ENCODE data around the gene TRIM77. TPM values are rescaled to one million over a fixed set of nuclear protein-coding genes. Genes with fewer than 3 reads are reported as not detected.
"Not testable (repeated sequence)": the region's sequence is repeated elsewhere in the genome, so short reads cannot be mapped to it uniquely, and the experiment has no call there.

TRIM77 gene
- total RNA-seq, 1 experiment from 2014 or later, result not detected

DNA sequence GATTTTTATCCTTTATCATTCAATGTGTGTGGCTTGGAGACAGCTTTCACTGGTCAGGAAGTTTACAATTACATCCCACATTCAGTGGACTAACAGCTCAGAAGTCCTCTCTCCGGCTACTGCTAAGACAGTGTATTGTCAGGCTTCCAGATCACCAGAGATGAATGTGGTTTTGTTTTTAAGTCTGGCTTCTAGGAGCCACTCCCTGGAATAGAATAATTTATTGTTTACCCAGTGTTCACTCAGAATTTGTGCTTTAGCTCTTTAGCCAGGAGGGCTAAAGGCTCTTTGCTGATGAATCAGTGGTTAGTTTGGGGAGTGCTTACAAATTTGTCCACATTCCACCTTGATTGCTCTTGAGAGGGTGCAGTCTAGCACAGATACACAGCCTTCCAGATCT is 26.5 kb downstream of the TRIM77 start:
- ChIA-PET CTCF (no interaction called here), POLR2A (no interaction called here)
- TF ChIP-seq TCF7L2 (IDR thresholded peaks at IDR 0.05; ENCODE audit: low read depth, low read length) (no peak), POLR2AphosphoS5 (IDR thresholded peaks at IDR 0.05; ENCODE audit: low read depth, low read length) (no peak), SIN3A (IDR thresholded peaks at IDR 0.05; ENCODE audit: borderline replicate concordance, insufficient read depth, low read depth, low read length) (no peak)
- TF ChIP-seq, protein P1, sequence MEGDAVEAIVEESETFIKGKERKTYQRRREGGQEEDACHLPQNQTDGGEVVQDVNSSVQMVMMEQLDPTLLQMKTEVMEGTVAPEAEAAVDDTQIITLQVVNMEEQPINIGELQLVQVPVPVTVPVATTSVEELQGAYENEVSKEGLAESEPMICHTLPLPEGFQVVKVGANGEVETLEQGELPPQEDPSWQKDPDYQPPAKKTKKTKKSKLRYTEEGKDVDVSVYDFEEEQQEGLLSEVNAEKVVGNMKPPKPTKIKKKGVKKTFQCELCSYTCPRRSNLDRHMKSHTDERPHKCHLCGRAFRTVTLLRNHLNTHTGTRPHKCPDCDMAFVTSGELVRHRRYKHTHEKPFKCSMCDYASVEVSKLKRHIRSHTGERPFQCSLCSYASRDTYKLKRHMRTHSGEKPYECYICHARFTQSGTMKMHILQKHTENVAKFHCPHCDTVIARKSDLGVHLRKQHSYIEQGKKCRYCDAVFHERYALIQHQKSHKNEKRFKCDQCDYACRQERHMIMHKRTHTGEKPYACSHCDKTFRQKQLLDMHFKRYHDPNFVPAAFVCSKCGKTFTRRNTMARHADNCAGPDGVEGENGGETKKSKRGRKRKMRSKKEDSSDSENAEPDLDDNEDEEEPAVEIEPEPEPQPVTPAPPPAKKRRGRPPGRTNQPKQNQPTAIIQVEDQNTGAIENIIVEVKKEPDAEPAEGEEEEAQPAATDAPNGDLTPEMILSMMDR (IDR thresholded peaks at IDR 0.05), result no peak
- TF ChIP-seq, protein P2, sequence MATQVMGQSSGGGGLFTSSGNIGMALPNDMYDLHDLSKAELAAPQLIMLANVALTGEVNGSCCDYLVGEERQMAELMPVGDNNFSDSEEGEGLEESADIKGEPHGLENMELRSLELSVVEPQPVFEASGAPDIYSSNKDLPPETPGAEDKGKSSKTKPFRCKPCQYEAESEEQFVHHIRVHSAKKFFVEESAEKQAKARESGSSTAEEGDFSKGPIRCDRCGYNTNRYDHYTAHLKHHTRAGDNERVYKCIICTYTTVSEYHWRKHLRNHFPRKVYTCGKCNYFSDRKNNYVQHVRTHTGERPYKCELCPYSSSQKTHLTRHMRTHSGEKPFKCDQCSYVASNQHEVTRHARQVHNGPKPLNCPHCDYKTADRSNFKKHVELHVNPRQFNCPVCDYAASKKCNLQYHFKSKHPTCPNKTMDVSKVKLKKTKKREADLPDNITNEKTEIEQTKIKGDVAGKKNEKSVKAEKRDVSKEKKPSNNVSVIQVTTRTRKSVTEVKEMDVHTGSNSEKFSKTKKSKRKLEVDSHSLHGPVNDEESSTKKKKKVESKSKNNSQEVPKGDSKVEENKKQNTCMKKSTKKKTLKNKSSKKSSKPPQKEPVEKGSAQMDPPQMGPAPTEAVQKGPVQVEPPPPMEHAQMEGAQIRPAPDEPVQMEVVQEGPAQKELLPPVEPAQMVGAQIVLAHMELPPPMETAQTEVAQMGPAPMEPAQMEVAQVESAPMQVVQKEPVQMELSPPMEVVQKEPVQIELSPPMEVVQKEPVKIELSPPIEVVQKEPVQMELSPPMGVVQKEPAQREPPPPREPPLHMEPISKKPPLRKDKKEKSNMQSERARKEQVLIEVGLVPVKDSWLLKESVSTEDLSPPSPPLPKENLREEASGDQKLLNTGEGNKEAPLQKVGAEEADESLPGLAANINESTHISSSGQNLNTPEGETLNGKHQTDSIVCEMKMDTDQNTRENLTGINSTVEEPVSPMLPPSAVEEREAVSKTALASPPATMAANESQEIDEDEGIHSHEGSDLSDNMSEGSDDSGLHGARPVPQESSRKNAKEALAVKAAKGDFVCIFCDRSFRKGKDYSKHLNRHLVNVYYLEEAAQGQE (IDR thresholded peaks at IDR 0.05; ENCODE audit: insufficient read depth in 1 of 2, low read depth in 2 of 2, low read length in 1 of 2), result no peak
- in situ Hi-C loops (cut with HindIII; ENCODE audit: low pct_unique_long_range_greater_than_20kb, low sequenced_read_pairs) (no loop called here), intact Hi-C loops (cut with micrococcal nuclease; ENCODE audit: unreplicated experiment) (no loop called here)
- H3K9me3 ChIP-seq (ENCODE audit: control insufficient read depth, insufficient read depth, low read depth, low read length), result no peaks in the 10 kb centered on the region
- H3K4me3 ChIP-seq (ENCODE audit: low read depth in 2 of 2, low read length in 2 of 2), result no peak overlapping the region
- H3K27ac ChIP-seq (ENCODE audit: low read length), result no peak overlapping the region
- H3K4me1 ChIP-seq (ENCODE audit: control insufficient read depth, insufficient read depth, low read length), result no peaks in the 10 kb centered on the region
- no TSS peak for BruUV-seq (replicated peaks)
- DNase-seq (ENCODE audit: low read depth, low spot score) (no peak), ATAC-seq (no peak)
- no peaks in the 10 kb centered on the region for H3K27me3 ChIP-seq (ENCODE audit: control insufficient read depth, insufficient read depth, low read length)
- no peaks in the 10 kb centered on the region for H3K36me3 ChIP-seq (ENCODE audit: control insufficient read depth, insufficient read depth, low read length)

DNA sequence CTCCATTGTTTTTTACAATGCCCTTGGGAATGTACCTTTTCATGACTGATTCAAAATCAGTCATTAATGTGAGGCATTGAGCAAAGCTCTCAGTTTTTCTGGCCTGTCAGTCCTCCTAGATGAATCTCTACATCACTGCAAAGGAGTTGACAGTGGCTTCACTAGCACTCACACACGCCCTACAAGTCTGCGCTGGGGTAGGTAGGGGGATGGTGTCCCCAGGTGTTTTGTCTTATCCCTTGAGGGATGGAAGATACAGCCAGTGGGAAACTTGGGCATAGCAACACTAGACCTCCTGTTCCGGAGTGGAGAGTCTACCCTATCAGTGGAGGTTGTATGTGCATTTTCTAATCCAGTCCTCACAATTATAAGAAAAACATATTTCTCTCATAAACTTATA is 27.0 kb downstream of the TRIM77 start:
- Histone ChIP-seq H3K4me1 (ENCODE audit: control insufficient read depth, insufficient read depth, low read length) (no peaks in the 10 kb centered on the region), H3K27me3 (ENCODE audit: control insufficient read depth, insufficient read depth, low read length) (no peaks in the 10 kb centered on the region), H3K4me3 (ENCODE audit: low read depth in 2 of 2, low read length in 2 of 2) (no peak overlapping the region), H3K36me3 (ENCODE audit: control insufficient read depth, insufficient read depth, low read length) (no peaks in the 10 kb centered on the region), H3K27ac (ENCODE audit: low read length) (no peak overlapping the region), H3K9me3 (ENCODE audit: control insufficient read depth, insufficient read depth, low read depth, low read length) (no peaks in the 10 kb centered on the region)
- TF ChIP-seq, protein P2 (IDR thresholded peaks at IDR 0.05; ENCODE audit: insufficient read depth in 1 of 2, low read depth in 2 of 2, low read length in 1 of 2), result no peak
- TF ChIP-seq POLR2AphosphoS5 (IDR thresholded peaks at IDR 0.05; ENCODE audit: low read depth, low read length) (no peak), TCF7L2 (IDR thresholded peaks at IDR 0.05; ENCODE audit: low read depth, low read length) (no peak), SIN3A (IDR thresholded peaks at IDR 0.05; ENCODE audit: borderline replicate concordance, insufficient read depth, low read depth, low read length) (no peak)
- TF ChIP-seq, protein P1 (IDR thresholded peaks at IDR 0.05), result no peak
- intact Hi-C loops (cut with micrococcal nuclease; ENCODE audit: unreplicated experiment) (no loop called here), in situ Hi-C loops (cut with HindIII; ENCODE audit: low pct_unique_long_range_greater_than_20kb, low sequenced_read_pairs) (no loop called here)
- ATAC-seq (no peak), DNase-seq (ENCODE audit: low read depth, low spot score) (no peak)
- ChIA-PET CTCF (no interaction called here), POLR2A (no interaction called here)
- BruUV-seq (replicated peaks), result no TSS peak

DNA sequence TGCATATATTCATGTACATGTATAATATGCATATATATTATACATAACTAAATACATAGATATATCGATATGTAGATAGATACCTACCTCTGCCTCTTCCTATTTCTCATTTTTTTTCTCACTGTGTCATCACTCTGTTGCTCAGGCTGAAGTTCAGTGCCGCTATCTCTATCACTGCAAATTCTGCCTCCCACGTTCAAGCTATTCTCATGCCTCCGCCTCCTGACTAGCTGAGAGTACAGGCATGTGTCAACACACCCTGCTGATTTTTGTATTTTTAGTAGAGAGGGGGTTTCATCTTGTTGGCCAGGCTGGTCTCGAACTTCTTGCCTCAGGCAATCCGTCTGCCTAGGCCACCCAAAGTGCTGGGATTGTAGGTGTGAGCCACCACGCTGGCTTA is 31.3 kb downstream of the TRIM77 start:
- in situ Hi-C loops (cut with HindIII; ENCODE audit: low pct_unique_long_range_greater_than_20kb, low sequenced_read_pairs); H3K9me3 ChIP-seq (ENCODE audit: control insufficient read depth, insufficient read depth, low read depth, low read length); H3K27ac ChIP-seq (ENCODE audit: low read length); DNase-seq (ENCODE audit: low read depth, low spot score); POLR2A ChIA-PET; H3K4me1 ChIP-seq (ENCODE audit: control insufficient read depth, insufficient read depth, low read length); H3K4me3 ChIP-seq (ENCODE audit: low read depth in 2 of 2, low read length in 2 of 2); H3K27me3 ChIP-seq (ENCODE audit: control insufficient read depth, insufficient read depth, low read length); intact Hi-C loops (cut with micrococcal nuclease; ENCODE audit: unreplicated experiment); ATAC-seq; CTCF ChIA-PET; BruUV-seq (replicated peaks); H3K36me3 ChIP-seq (ENCODE audit: control insufficient read depth, insufficient read depth, low read length): not testable (repeated sequence)

DNA sequence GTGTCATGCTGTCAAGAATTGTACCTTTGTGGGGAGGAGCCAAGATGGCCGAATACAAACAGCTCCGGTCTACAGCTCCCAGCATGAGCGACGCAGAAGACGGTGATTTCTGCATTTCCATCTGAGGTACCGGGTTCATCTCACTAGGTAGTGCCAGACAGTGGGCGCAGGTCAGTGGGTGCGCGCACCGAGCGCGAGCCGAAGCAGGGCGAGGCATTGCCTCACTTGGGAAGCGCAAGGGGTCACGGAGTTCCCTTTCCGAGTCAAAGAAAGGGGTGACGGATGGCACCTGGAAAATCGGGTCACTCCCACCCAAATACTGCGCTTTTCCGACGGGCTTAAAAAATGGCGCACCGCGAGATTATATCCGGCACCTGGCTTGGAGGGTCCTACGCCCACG is 34.1 kb downstream of the TRIM77 start:
- H3K9me3 ChIP-seq (ENCODE audit: control insufficient read depth, insufficient read depth, low read depth, low read length); H3K4me1 ChIP-seq (ENCODE audit: control insufficient read depth, insufficient read depth, low read length); CTCF ChIA-PET; H3K27ac ChIP-seq (ENCODE audit: low read length); H3K4me3 ChIP-seq (ENCODE audit: low read depth in 2 of 2, low read length in 2 of 2); DNase-seq (ENCODE audit: low read depth, low spot score); H3K36me3 ChIP-seq (ENCODE audit: control insufficient read depth, insufficient read depth, low read length); intact Hi-C loops (cut with micrococcal nuclease; ENCODE audit: unreplicated experiment); ATAC-seq; in situ Hi-C loops (cut with HindIII; ENCODE audit: low pct_unique_long_range_greater_than_20kb, low sequenced_read_pairs); BruUV-seq (replicated peaks); H3K27me3 ChIP-seq (ENCODE audit: control insufficient read depth, insufficient read depth, low read length); POLR2A ChIA-PET: not testable (repeated sequence)
